CD4-positive, alpha-beta T cell treated with Interleukin-17A for 1 hour (primary cell): ENCODE measurements around the gene SLC49A4.

Experiments used
- DNase-seq: peaks from one replicate; pipeline ENCODE4 v3.0.0-alpha.2; 2020

Gene SLC49A4

GRCh38 chr3:122787872-122788271 is 7.0 kb upstream of the SLC49A4 start:
- peak; percentile 18 for DNase-seq

DNA sequence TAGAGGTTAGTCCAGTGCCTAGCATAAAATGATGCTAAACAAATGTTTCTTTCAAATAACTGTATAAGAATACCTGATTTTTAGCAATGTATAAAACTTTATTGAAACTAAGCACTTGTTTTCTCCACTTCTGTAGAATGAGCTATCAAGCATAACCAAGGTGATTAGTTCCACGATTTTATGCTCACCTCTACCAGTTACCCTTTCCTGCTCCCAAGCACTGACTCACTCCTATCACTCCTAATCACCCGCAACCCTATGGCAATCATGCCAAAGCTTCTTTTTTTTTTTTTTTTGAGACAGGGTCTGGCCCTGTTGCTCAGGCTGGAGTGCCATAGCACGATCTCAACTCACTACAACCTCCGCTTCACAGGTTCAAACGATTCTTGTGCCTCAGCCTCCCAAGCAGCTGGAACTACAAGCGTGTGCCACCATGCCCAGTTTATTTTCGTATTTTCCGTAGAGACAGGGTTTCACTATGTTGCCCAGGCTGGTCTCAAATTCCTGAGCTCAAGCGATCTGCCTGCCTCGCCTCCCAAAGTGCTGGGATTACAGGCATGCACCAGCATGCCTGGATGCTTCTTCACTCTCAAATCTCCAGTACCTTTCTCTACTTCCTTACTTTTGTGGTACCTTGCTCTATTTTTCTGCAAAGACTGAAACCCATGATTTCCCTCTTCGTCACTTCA is 5.1 kb upstream of the SLC49A4 start:
- no peak for DNase-seq

DNA sequence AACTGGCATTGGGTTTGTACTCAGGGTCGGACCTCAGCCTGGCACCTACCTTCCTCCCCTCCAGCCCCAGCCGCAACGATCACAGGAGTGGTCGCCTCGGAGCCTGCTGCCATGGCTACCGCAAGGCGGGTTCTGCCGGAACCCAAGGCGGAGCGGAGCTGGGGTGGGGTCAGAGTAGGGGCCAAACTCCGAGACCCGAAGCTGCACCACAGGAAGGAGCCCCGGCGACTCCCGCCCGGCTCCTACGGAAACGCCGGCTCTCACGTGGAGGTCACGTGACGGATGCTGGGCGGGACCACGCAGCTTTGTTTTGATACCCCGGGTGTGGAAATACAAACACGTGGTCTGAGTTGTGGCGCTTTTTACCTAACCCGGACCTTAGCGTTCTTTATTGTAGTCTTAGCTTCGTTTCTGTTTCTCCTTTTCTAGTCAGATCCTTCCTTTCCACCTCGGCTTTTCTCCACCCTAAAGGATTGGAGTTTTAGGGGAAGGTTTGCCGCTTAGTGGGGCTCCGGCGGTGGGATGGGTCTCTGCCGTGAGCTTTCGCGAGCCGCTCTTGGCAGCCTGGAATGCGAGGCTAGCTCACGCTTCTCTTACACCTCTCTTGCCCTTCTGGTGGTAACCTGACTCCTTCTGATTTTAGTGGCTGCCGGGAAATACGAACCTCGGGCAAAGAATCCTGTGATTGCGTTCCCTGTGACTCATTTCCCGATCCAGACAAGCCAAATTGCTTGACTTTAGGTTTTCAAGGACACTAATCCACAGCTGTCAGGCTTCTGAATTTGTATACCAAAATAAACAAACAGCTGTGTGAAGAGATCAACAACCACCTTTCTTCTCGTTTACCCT is 1.1 kb upstream of the SLC49A4 start, which contains the start of gene HSPBAP1:
Gene HSPBAP1 (minus strand): TSS at position 264 of the 849 bp plus-strand sequence. CDS start 151 bp downstream, at position 113.
- peak; percentile 91 for DNase-seq

- no peak for DNase-seq
These were observed 438 bp upstream of the SLC49A4 start for GRCh38 chr3:122794483-122794778.

DNA sequence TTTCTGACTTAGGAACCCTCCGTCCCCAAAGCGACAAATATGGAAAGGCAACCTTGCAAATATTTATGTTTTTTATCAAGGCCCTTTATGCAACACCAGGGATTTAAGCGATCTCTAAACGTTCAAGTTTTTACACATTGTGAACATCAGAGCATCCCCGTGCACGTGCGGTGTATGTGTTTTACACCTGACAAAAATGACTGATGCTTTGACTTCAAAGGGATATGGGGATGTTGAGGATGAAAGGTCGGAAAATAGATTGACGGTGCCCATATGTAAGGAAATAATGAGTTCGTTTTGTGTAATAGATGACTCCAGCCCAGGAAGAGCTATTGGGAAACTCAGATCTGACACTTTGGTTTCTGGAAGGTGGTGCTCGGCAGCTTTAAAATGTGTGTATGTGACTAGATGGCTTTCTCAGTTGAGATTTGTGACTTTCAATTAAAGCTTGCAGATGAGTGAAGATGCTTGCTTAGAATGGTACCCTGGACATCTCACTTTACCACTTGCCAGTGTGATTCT is 866 bp downstream of the SLC49A4 start:
- DNase-seq: no peak

GRCh38 chr3:122797291-122797690 is 2.4 kb downstream of the SLC49A4 start:
- DNase-seq: peak; percentile 5

DNA sequence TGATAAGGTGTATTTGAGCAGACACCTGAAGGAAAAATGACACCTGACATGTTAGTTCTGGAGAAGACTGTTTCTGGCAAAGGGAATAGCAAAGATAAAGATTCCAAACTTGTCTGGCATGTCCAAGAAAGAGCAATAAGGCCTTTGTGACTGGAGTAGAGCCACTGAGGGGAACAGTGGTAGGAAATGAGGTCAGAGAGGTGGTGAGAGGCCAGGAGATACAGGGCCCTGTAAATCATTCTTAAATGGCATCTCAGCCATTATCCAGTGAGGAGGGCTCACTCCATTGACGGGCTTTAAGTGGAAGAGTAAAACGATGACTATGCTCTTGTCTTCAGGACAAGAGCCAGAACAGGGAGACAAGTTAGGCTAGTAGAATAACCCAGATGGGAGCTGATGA is 4.5 kb downstream of the SLC49A4 start:
- no peak for DNase-seq

DNA sequence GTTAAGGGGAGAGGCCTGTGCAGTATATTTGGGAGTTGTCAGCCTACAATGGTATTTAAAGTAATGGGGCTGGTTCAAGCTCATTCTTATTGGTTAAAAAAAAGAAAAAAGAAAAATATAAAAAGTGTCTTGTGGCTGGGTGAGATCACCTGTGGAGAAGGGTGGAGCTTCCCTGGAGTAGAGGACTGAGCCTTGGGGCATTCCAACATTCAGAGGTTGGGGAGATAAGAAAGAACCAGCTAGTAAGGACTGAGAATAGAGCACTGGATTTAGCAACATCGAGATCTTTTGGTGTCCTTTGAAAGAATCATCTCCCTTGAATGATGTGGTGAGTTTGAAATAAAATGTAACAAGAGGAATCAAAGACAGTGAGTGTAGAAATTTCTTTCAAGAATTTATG is 5.2 kb downstream of the SLC49A4 start:
- no peak for DNase-seq

DNA sequence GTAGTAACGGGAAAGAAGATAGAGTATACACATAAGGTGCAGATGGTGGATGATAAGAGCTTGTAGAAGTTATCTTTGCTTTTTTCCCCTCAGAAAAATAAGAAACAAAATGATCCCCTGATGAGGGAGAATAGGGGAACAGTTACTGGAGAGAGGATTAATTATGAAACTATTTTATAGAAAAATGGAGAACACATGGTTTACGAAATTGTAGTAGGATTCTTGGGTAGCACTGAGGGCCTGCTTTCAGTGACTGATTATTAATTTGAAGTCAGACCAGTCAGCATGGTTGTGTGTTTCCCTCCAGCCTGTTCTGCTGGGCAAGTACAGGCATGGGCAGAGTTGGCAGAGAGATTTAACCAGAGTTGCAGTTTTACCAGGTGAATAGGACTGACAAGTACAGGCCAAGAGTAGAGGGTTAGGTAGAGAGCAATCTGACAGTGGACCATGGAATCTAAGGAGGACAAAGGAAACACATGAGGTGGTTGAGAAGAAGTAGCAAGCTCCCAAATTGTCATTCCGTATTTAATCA is 5.9 kb downstream of the SLC49A4 start:
- no peak for DNase-seq

DNA sequence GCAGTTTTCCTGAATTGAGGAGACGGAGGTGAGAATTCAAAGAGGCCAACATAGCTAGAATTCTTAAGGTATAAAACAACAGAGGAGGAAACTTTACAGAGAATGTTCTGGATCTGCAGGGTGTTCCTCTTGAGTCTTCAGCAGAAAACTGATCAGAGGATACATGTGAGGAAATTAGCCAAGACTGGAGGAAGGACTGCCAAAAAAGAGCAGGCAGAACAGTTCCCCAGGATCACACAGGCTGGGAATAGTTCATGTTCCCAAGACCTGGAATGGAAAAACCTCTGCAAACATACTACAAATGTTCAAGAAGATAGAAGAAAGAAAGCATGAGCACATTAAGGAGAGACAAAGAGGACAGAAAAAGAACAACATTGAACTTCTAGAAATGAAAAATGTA is 7.5 kb downstream of the SLC49A4 start:
- no peak for DNase-seq

DNA sequence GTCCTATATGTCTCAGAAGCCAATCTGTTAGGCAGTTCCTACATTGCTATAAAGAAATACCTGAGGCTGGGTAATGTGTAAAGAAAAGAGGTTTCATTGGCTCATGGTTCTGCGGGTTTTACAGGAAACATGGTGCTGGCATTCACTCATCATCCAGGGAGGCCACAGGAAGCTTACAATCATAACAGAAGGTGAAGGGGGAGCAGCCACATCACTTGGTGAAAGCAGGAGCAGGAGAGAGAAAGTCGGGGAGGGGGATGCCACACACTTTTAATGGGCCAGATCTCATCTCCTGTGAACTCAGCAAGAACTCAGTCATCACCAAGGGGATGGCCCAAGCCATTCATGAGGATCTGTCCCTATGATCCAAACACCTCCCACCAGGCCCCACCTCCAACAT is 9.1 kb downstream of the SLC49A4 start:
- DNase-seq: no peak

- no peak for DNase-seq
These were observed 15.9 kb downstream of the SLC49A4 start for GRCh38 chr3:122810734-122811133.

DNA sequence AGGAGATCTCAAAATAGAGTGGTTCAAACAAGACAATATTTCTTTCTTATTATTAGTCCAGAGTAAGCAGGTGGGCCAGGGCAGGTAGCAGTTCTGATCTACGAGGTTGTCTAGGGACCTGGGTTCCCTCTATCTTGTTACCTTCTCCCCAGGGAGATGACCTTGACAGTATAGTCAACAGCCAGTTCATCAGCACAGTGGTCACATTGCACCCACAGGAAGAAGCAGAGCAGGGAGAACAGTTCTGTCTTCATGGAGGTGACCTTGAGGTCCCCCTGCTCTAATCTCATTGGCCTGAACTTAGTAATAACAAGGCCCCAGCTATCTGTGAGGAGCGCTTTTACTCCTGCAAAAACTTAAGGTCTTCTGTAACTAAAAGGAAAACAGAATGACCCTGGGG is 21.7 kb downstream of the SLC49A4 start:
- DNase-seq: no peak

DNA sequence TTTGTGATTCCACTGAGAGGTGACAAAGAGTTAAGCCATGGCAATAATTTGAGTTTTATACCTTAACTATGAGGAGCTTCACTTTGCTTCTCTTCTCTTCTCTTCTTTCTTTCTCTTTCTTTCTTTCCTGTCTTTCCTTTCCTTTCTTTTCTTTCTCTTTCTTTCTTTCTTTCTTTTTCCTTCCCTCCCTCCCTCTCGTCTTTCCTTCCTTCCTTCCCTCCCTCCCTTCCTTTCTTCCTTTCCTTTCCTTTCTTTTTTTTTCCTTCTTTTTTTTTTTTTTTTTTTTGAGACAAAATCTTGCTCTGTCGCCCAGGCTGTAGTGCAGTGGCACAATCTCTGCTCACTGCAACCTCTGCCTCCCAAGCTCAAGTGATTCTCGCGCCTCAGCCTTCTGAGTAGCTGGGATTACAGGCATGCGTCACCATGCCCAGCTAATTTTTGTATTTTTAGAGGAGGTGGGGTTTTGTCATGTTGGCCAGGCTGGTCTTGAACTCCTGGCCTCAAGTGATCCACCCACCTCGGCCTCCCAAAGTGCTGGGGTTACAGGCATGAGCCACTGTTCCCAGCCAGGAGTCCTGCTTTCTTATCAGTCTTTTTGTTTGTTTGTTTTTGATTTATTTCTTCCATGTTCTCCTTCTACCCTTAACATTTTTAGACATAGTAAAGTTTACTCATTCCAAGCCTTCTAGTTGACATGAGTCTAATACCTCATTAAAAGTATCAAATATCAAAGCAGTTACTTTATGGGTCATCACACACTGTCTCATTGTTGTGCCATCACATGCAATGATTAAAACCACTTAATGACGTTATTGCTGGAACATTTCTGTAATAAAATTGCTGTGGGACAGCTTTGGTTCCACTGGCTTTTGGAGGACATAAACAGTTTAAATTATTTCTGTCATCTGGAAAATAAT is 29.9 kb downstream of the SLC49A4 start:
- no peak for DNase-seq

- DNase-seq: no peak
These were observed 30.6 kb downstream of the SLC49A4 start for GRCh38 chr3:122825460-122825859.

DNA sequence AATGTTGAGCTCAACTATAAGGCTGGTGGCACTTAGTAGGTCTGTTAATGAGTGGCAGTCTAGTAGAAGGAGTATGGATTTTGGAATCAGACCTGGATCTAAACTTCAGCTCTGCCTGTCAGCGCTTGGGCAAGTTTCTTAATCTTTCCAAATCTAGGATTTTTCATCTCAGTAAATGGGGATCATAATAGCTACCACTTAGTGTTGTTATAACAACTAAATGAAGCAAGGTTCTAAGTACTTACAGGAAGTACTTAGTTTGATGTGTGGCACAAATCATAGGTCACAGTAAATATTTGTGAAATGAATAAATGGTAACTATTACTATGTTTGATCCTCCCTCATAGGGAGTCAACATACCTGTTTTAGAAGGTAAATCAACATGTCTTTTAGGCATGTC is 31.4 kb downstream of the SLC49A4 start:
- DNase-seq: no peak

DNA sequence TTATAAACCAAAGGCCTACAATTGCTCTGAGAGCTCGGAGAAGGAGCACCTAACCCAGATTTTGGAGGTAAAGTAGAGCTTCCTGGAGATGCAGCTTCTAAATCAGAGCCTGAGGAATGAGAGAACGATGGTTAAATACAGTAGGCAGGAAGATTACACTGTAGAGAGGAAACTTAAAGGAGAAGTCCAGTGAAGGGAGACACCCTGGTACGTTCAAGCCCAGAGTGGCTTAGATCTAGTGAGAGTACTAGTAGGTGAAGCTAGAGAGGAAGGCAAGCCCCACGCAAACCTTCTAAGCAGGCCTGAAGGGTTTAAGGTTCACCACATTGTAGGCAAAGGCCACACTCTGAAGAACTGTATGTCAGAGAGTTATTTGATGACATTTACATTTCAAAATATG is 33.4 kb downstream of the SLC49A4 start:
- DNase-seq: no peak

DNA sequence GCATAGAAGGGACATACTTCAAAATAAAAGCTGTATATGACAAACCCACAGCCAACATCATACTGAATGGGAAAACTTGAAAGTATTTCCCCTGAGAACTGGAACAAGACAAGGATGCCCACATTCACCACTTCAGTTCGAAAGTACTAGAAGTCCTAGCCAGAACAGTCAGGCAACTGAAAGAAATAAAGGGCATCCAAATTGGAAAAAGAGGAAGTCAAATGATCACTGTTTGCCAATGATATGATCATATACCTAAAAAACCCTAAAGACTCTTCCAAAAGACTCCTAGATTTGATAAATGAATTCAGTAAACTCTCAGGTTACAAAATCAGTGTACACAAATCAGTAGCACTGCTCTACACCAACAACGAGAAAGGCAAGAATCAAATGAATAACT is 40.7 kb downstream of the SLC49A4 start:
- DNase-seq: no peak

GRCh38 chr3:122843604-122844003 is 48.7 kb downstream of the SLC49A4 start:
- DNase-seq: peak; percentile 8

DNA sequence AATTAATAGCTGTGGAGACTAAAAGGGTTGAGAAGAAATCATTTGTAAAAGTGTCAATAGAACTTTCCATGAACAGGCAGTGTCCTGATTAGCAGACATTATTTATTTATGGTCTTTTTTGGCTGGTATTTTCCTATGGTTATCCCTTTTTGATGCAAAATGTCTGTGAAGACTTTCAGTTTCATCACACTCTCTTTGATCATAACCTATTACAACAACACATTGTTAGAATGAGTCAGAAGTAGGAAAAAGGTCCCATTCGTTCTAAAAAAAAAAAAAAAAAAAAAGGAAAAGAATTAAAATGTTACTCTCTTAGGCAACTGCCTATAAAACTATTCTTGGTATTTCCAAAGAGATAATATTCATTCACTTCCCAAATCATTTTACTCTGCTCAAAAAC is 62.1 kb downstream of the SLC49A4 start:
- DNase-seq: no peak

- DNase-seq: peak; percentile 10
These were observed 63.5 kb downstream of the SLC49A4 start for GRCh38 chr3:122858373-122858772.

GRCh38 chr3:122859021-122859805 is 64.3 kb downstream of the SLC49A4 start:
- no peak for DNase-seq
